ENCODE results near the gene SLC1A1. TPM values are rescaled to one million over a fixed set of nuclear protein-coding genes. Genes with fewer than 3 reads are reported as not detected.
"Not testable (repeated sequence)": the region's sequence is repeated elsewhere in the genome, so short reads cannot be mapped to it uniquely, and the experiment has no call there.

Gene SLC1A1
- total and polyA plus RNA-seq, 7 donors: 3.3 to 7.5 (median 5.2) TPM

DNA sequence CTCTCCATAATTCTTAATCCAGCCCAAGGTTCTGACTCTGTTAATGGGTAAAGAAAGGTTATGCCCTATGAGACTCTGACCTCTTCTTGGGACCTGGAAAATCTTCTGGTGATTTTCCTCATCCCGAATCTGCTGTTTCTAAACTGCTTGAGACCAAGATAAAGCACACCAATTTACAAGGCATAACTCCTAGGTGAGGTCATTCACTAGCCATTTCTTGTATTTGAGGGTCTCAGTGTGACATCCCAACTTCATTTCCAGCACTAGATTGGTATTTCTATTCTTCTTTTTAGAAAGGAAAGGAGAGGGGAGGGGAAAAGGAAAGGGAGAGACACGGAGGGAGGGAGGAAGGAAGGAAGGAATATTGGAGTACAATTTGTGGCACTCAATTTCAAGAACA is 51.6 kb downstream of the SLC1A1 start:
- Histone ChIP-seq H3K27ac (no peak overlapping the region), H3K9me3 (peaks cover 0 to 5% (median 0%) of the 10 kb centered on the region in 4 donors), H3K4me1 (peaks cover 0 to 10% (median 2%) of the 10 kb centered on the region in 4 donors), H3K4me3 (no peak overlapping the region), H3K36me3 (no peaks in the 10 kb centered on the region), H3K27me3 (no peaks in the 10 kb centered on the region)
- no peak for DNase-seq
- intact Hi-C loops (cut with DNase I): no loop called here
- TF ChIP-seq POLR2A (IDR thresholded peaks at IDR 0.05): no peak
- 61 to 62% methylated on average over 2 of the region's 2 CpGs for WGBS, 2 donors

GRCh38 chr9:4544714-4545113 is 54.4 kb downstream of the SLC1A1 start:
- H3K27ac ChIP-seq; DNase-seq; H3K27me3 ChIP-seq; H3K4me3 ChIP-seq; H3K36me3 ChIP-seq; H3K9me3 ChIP-seq; intact Hi-C loops (cut with DNase I): not testable (repeated sequence)
- peaks cover 0 to 22% (median 12%) of the 10 kb centered on the region in 4 donors for H3K4me1 ChIP-seq
- 71 to 82% methylated on average over 5 of the region's 5 CpGs for WGBS, 2 donors

- TF ChIP-seq POLR2A (IDR thresholded peaks at IDR 0.05): no peak
- TF ChIP-seq POLR2AphosphoS5 (IDR thresholded peaks at IDR 0.05): no peak
- TF ChIP-seq, protein P1, sequence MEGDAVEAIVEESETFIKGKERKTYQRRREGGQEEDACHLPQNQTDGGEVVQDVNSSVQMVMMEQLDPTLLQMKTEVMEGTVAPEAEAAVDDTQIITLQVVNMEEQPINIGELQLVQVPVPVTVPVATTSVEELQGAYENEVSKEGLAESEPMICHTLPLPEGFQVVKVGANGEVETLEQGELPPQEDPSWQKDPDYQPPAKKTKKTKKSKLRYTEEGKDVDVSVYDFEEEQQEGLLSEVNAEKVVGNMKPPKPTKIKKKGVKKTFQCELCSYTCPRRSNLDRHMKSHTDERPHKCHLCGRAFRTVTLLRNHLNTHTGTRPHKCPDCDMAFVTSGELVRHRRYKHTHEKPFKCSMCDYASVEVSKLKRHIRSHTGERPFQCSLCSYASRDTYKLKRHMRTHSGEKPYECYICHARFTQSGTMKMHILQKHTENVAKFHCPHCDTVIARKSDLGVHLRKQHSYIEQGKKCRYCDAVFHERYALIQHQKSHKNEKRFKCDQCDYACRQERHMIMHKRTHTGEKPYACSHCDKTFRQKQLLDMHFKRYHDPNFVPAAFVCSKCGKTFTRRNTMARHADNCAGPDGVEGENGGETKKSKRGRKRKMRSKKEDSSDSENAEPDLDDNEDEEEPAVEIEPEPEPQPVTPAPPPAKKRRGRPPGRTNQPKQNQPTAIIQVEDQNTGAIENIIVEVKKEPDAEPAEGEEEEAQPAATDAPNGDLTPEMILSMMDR (IDR thresholded peaks at IDR 0.05): no peak
- TF ChIP-seq EP300 (IDR thresholded peaks at IDR 0.05): no peak
- Histone ChIP-seq H3K36me3 (no peaks in the 10 kb centered on the region), H3K27ac (no peak overlapping the region), H3K4me1 (peaks cover 0 to 44% (median 35%) of the 10 kb centered on the region in 4 donors), H3K27me3 (no peaks in the 10 kb centered on the region), H3K4me3 (no peak overlapping the region), H3K9me3 (no peaks in the 10 kb centered on the region)
- intact Hi-C loops (cut with DNase I): no loop called here
- WGBS, 2 donors: 86 to 91% methylated on average over 1 of the region's 1 CpG
- no peak for DNase-seq
Observed at GRCh38 chr9:4547016-4547415, 56.7 kb downstream of the SLC1A1 start.

- WGBS, 2 donors: 81 to 87% methylated on average over 11 of the region's 11 CpGs
- TF ChIP-seq, protein P1 (IDR thresholded peaks at IDR 0.05): no peak
- TF ChIP-seq POLR2AphosphoS5 (IDR thresholded peaks at IDR 0.05) (no peak), EP300 (IDR thresholded peaks at IDR 0.05) (no peak), POLR2A (IDR thresholded peaks at IDR 0.05) (no peak)
- H3K9me3 ChIP-seq: no peaks in the 10 kb centered on the region
- peak overlapping the region in 3 of 4 donors; percentile 64 to 73 (median 67) for H3K27ac ChIP-seq
- no peak overlapping the region for H3K4me3 ChIP-seq
- H3K27me3 ChIP-seq: no peaks in the 10 kb centered on the region
- DNase-seq: no peak
- H3K4me1 ChIP-seq: peaks cover 0 to 58% (median 45%) of the 10 kb centered on the region in 4 donors
- intact Hi-C loops (cut with DNase I): no loop called here
- no peaks in the 10 kb centered on the region for H3K36me3 ChIP-seq
Observed at GRCh38 chr9:4548811-4549725, 58.8 kb downstream of the SLC1A1 start.

- TF ChIP-seq POLR2A (IDR thresholded peaks at IDR 0.05) (no peak), EP300 (IDR thresholded peaks at IDR 0.05) (no peak), POLR2AphosphoS5 (IDR thresholded peaks at IDR 0.05) (no peak)
- TF ChIP-seq, protein P1 (IDR thresholded peaks at IDR 0.05): no peak
- DNase-seq: no peak
- H3K9me3 ChIP-seq: no peaks in the 10 kb centered on the region
- no peak overlapping the region for H3K4me3 ChIP-seq
- 75 to 82% methylated on average over 4 of the region's 4 CpGs for WGBS, 2 donors
- intact Hi-C loops (cut with DNase I): loop anchor here (5.0 kb wide), 1 partner anchor 58 kb away; the partner anchor contains the start of gene SLC1A1
- H3K36me3 ChIP-seq: no peaks in the 10 kb centered on the region
- peaks cover 0 to 61% (median 51%) of the 10 kb centered on the region in 4 donors for H3K4me1 ChIP-seq
- H3K27ac ChIP-seq: peak overlapping the region in 3 of 4 donors; percentile 64 to 73 (median 67)
- H3K27me3 ChIP-seq: no peaks in the 10 kb centered on the region
Observed at GRCh38 chr9:4549751-4550295, 59.6 kb downstream of the SLC1A1 start.

Measured in sigmoid colon (tissue), 7 donors.